Tibial nerve (tissue), 4 donors: ENCODE data around the gene ZMYND8.

ENCODE experiments used
- EP300 ChIP-seq, 2 donors: sonication (generic); formaldehyde crosslinking; IDR thresholded peaks; one replicate each; pipeline ENCODE4 v1.6.1; 2017; ENCODE audit warnings: antibody characterized with exemption in 2 of 2, mild to moderate bottlenecking in 1 of 2
- POLR2A ChIP-seq, 2 donors: fragments of 450-650 bp; IDR thresholded peaks; one replicate each; pipeline ENCODE4 v1.6.1; 2017; ENCODE audit warnings: antibody characterized with exemption in 2 of 2, mild to moderate bottlenecking in 2 of 2, moderate library complexity in 2 of 2
- TF ChIP-seq, protein P1 (sequence below), 5 experiments: fragments of 200-600 bp in 3 of 5; fragments of 450-650 bp in 2 of 5; sonication (generic) in 3 of 5; IDR thresholded peaks; one replicate each; pipeline ENCODE4 v1.5.1; 2016 to 2019; ENCODE audit warnings: antibody characterized with exemption in 5 of 5, mild to moderate bottlenecking in 3 of 5, moderate library complexity in 2 of 5

- peak; percentile 72 to 90 for TF ChIP-seq EP300 (IDR thresholded peaks at IDR 0.05)
- TF ChIP-seq, protein P1, sequence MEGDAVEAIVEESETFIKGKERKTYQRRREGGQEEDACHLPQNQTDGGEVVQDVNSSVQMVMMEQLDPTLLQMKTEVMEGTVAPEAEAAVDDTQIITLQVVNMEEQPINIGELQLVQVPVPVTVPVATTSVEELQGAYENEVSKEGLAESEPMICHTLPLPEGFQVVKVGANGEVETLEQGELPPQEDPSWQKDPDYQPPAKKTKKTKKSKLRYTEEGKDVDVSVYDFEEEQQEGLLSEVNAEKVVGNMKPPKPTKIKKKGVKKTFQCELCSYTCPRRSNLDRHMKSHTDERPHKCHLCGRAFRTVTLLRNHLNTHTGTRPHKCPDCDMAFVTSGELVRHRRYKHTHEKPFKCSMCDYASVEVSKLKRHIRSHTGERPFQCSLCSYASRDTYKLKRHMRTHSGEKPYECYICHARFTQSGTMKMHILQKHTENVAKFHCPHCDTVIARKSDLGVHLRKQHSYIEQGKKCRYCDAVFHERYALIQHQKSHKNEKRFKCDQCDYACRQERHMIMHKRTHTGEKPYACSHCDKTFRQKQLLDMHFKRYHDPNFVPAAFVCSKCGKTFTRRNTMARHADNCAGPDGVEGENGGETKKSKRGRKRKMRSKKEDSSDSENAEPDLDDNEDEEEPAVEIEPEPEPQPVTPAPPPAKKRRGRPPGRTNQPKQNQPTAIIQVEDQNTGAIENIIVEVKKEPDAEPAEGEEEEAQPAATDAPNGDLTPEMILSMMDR (IDR thresholded peaks at IDR 0.05), result peak in 2 of 5 experiments; percentile 9 to 16
- peak; percentile 11 to 68 for TF ChIP-seq POLR2A (IDR thresholded peaks at IDR 0.05)
Measured at GRCh38 chr20:47360297-47361056, 4.0 kb upstream of the ZMYND8 start.
